HG03354 (cell line): ENCODE data around the gene VANGL1.
"Not testable (repeated sequence)": the region's sequence is repeated elsewhere in the genome, so short reads cannot be mapped to it uniquely, and the experiment has no call there.

ENCODE experiments used
- ATAC-seq: cut with Tn5 transposase; IDR thresholded peaks from one replicate; pipeline ENCODE4 v1.9.1; 2021; ENCODE audit warnings: mild to moderate bottlenecking; ENCODE audit not compliant: unreplicated experiment, poor library complexity, severe bottlenecking

Gene VANGL1

GRCh38 chr1:115641762-115642167 is at the start of gene VANGL1:
VANGL1 (plus strand) TSS chr1:115641970; CDS start chr1:115651414, 9,444 bp downstream.
- ATAC-seq, result peak; percentile 71

GRCh38 chr1:115592264-115592663 is 49.5 kb upstream of the VANGL1 start:
- ATAC-seq, result no peak

GRCh38 chr1:115593365-115594259 is 48.2 kb upstream of the VANGL1 start:
- ATAC-seq, result no peak

- no peak for ATAC-seq
These were observed 47.2 kb upstream of the VANGL1 start for GRCh38 chr1:115594600-115594999.

- peak; percentile 79 for ATAC-seq
These were observed 46.3 kb upstream of the VANGL1 start for GRCh38 chr1:115595279-115596079.

- no peak for ATAC-seq
These were observed 45.5 kb upstream of the VANGL1 start for GRCh38 chr1:115596080-115596780.

GRCh38 chr1:115604508-115604907 is 37.3 kb upstream of the VANGL1 start:
- ATAC-seq, result no peak

- ATAC-seq, result no peak
These were observed 35.5 kb upstream of the VANGL1 start for GRCh38 chr1:115606305-115606704.

GRCh38 chr1:115609021-115609420 is 32.7 kb upstream of the VANGL1 start:
- no peak for ATAC-seq

- ATAC-seq, result no peak
These were observed 28.0 kb upstream of the VANGL1 start for GRCh38 chr1:115613767-115614166.

- ATAC-seq, result no peak
These were observed 21.3 kb upstream of the VANGL1 start for GRCh38 chr1:115620453-115620852.

GRCh38 chr1:115620950-115621349 is 20.8 kb upstream of the VANGL1 start:
- ATAC-seq, result no peak

GRCh38 chr1:115624859-115625258 is 16.9 kb upstream of the VANGL1 start:
- ATAC-seq, result no peak

GRCh38 chr1:115630342-115630741 is 11.4 kb upstream of the VANGL1 start:
- ATAC-seq, result no peak

GRCh38 chr1:115632251-115633026 is 9.3 kb upstream of the VANGL1 start:
- ATAC-seq, result no peak

- ATAC-seq, result not testable (repeated sequence)
These were observed 8.2 kb upstream of the VANGL1 start for GRCh38 chr1:115633606-115634005.

- ATAC-seq, result not testable (repeated sequence)
These were observed 4.5 kb upstream of the VANGL1 start for GRCh38 chr1:115637247-115637646.

GRCh38 chr1:115640384-115640783 is 1.4 kb upstream of the VANGL1 start:
- ATAC-seq, result no peak
